ENCODE data around the gene MED15. TPM values are rescaled to one million over a fixed set of nuclear protein-coding genes. Genes with fewer than 3 reads are reported as not detected.

The MED15 gene
- total RNA-seq, 4 donors from 2014 or later: 36.5 to 90.5 (median 57.2) TPM

GRCh38 chr22:20595461-20595860 is 88.1 kb downstream of the MED15 start:
- DNase-seq (ENCODE audit: low spot score) (no peak), ATAC-seq (ENCODE audit: low FRiP score) (no peak)
- no peak for TF ChIP-seq CTCF (IDR thresholded peaks at IDR 0.05)

GRCh38 chr22:20599117-20599516 is 91.7 kb downstream of the MED15 start:
- TF ChIP-seq CTCF (IDR thresholded peaks at IDR 0.05): no peak
- DNase-seq (ENCODE audit: low spot score) (no peak), ATAC-seq (ENCODE audit: low FRiP score) (no peak)

- DNase-seq (ENCODE audit: low spot score): no peak
- no peak for TF ChIP-seq CTCF (IDR thresholded peaks at IDR 0.05)
- no peak for ATAC-seq (ENCODE audit: low FRiP score)
Observed at GRCh38 chr22:20600137-20600673, 92.8 kb downstream of the MED15 start.

GRCh38 chr22:20601308-20601707 is 93.9 kb downstream of the MED15 start:
- TF ChIP-seq CTCF (IDR thresholded peaks at IDR 0.05): no peak
- ATAC-seq (ENCODE audit: low FRiP score) (no peak), DNase-seq (ENCODE audit: low spot score) (no peak)

GRCh38 chr22:20602609-20603164 is 95.3 kb downstream of the MED15 start:
- DNase-seq (ENCODE audit: low spot score) (no peak), ATAC-seq (ENCODE audit: low FRiP score) (no peak)
- no peak for TF ChIP-seq CTCF (IDR thresholded peaks at IDR 0.05)

GRCh38 chr22:20604092-20604747 is 96.8 kb downstream of the MED15 start:
- ATAC-seq (ENCODE audit: low FRiP score) (no peak), DNase-seq (ENCODE audit: low spot score) (no peak)
- no peak for TF ChIP-seq CTCF (IDR thresholded peaks at IDR 0.05)

GRCh38 chr22:20604776-20605221 is 97.4 kb downstream of the MED15 start:
- ATAC-seq (ENCODE audit: low FRiP score) (no peak), DNase-seq (ENCODE audit: low spot score) (no peak)
- TF ChIP-seq CTCF (IDR thresholded peaks at IDR 0.05): no peak

Data from omental fat pad (tissue), 4 donors.